Measurements from ENCODE around the gene TMEM184A. TPM values are rescaled to one million over a fixed set of nuclear protein-coding genes. Genes with fewer than 3 reads are reported as not detected.
A peak's percentile ranks its signal among the peaks of the same experiment; 100 is the strongest.

TMEM184A gene
- total and polyA plus RNA-seq, 11 donors = 0.19 to 0.99 (median 0.47) TPM

GRCh38 chr7:1580422-1581030 lies 24.5 kb upstream of the TMEM184A start:
- peaks cover 0 to 3% (median 0%) of the 10 kb centered on the region in 9 donors for H3K36me3 ChIP-seq
- no peaks in the 10 kb centered on the region for H3K27me3 ChIP-seq
- TF ChIP-seq POLR2A (IDR thresholded peaks at IDR 0.05) = no peak
- no peak for TF ChIP-seq CTCF (IDR thresholded peaks at IDR 0.05)
- DNase-seq (no peak), ATAC-seq (peak in 3 of 4 donors; percentile 68 to 82 (median 71))
- no peak overlapping the region for H3K27ac ChIP-seq
- H3K4me1 ChIP-seq = peaks cover 0 to 17% (median 6%) of the 10 kb centered on the region in 12 donors
- WGBS, 4 donors = 73 to 82% (median 77%) methylated on average over 18 to 19 of the region's 19 CpGs
- intact Hi-C loops (cut with DNase I) = loop anchor here in 9 of 10 donors (1.0 to 10.0 kb wide), 11 partner anchors 174 to 768 kb away; no protein-coding TSS in a partner anchor
- no peaks in the 10 kb centered on the region for H3K9me3 ChIP-seq
- H3K4me3 ChIP-seq = no peak overlapping the region

GRCh38 chr7:1579481-1580421 lies 23.7 kb upstream of the TMEM184A start:
- H3K4me3 ChIP-seq = no peak overlapping the region
- no peaks in the 10 kb centered on the region for H3K9me3 ChIP-seq
- ATAC-seq (peak; percentile 82 to 93 (median 90)), DNase-seq (peak; percentile 69 to 88 (median 75))
- H3K36me3 ChIP-seq = peaks cover 0 to 5% (median 0%) of the 10 kb centered on the region in 9 donors
- WGBS, 4 donors = 25 to 30% (median 28%) methylated on average over 13 to 14 of the region's 14 CpGs
- no peaks in the 10 kb centered on the region for H3K27me3 ChIP-seq
- intact Hi-C loops (cut with DNase I) = loop anchor here (1.0 to 10.0 kb wide), 16 partner anchors 75 to 888 kb away; partner anchors contain the start of gene EIF3B (in 1 of the 10)
- TF ChIP-seq CTCF (IDR thresholded peaks at IDR 0.05) (peak; percentile 79 to 90 (median 84)), POLR2A (IDR thresholded peaks at IDR 0.05) (no peak)
- H3K27ac ChIP-seq = no peak overlapping the region
- peaks cover 0 to 17% (median 6%) of the 10 kb centered on the region in 12 donors for H3K4me1 ChIP-seq

- WGBS, 4 donors = 92 to 94% (median 93%) methylated on average over 6 of the region's 6 CpGs
- ATAC-seq (no peak), DNase-seq (no peak)
- H3K4me3 ChIP-seq = no peak overlapping the region
- no peaks in the 10 kb centered on the region for H3K27me3 ChIP-seq
- H3K4me1 ChIP-seq = peaks cover 0 to 17% (median 6%) of the 10 kb centered on the region in 12 donors
- no peak for TF ChIP-seq CTCF (IDR thresholded peaks at IDR 0.05)
- TF ChIP-seq POLR2A (IDR thresholded peaks at IDR 0.05) = no peak
- peaks cover 0 to 5% (median 0%) of the 10 kb centered on the region in 9 donors for H3K36me3 ChIP-seq
- no peaks in the 10 kb centered on the region for H3K9me3 ChIP-seq
- H3K27ac ChIP-seq = no peak overlapping the region
- intact Hi-C loops (cut with DNase I) = loop anchor here in 9 of 10 donors (2.0 to 10.0 kb wide), 12 partner anchors 76 to 889 kb away; partner anchors contain the start of gene EIF3B (in 1 of the 9)
Observed at GRCh38 chr7:1578513-1578912, 22.5 kb upstream of the TMEM184A start.

All from heart left ventricle (tissue), 16 donors.